Measurements from ENCODE around the gene CDH10. TPM values are rescaled to one million over a fixed set of nuclear protein-coding genes. Genes with fewer than 3 reads are reported as not detected.

The CDH10 gene
- total RNA-seq, 1 donor from 2014 or later: not detected

DNA sequence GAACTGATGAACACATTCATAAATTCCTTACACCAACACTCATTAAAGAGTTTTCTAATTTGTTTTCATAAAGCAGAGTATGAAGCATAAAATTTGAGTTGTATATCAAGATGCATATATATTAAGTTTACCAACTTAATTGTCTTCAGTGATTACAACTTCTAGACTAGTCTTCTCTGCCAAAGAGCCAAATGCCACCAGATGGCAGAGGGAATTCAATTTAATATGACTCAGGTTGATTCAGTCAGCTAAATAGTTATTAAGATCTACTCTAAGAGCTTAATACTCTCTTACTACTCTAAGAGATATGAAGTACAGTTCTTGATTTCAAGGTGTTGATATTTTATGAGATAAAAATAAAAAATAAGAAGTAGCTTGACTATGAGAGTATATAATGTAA, 53.4 kb downstream of the CDH10 start:
- H3K4me1 ChIP-seq: no peaks in the 10 kb centered on the region
- TF ChIP-seq, protein P1, sequence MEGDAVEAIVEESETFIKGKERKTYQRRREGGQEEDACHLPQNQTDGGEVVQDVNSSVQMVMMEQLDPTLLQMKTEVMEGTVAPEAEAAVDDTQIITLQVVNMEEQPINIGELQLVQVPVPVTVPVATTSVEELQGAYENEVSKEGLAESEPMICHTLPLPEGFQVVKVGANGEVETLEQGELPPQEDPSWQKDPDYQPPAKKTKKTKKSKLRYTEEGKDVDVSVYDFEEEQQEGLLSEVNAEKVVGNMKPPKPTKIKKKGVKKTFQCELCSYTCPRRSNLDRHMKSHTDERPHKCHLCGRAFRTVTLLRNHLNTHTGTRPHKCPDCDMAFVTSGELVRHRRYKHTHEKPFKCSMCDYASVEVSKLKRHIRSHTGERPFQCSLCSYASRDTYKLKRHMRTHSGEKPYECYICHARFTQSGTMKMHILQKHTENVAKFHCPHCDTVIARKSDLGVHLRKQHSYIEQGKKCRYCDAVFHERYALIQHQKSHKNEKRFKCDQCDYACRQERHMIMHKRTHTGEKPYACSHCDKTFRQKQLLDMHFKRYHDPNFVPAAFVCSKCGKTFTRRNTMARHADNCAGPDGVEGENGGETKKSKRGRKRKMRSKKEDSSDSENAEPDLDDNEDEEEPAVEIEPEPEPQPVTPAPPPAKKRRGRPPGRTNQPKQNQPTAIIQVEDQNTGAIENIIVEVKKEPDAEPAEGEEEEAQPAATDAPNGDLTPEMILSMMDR (IDR thresholded peaks at IDR 0.05; ENCODE audit: borderline replicate concordance): no peak
- H3K27ac ChIP-seq (replicated peaks): no peak overlapping the region
- no peaks in the 10 kb centered on the region for H3K27me3 ChIP-seq (ENCODE audit: low read depth)
- H3K36me3 ChIP-seq: no peaks in the 10 kb centered on the region
- no peak for DNase-seq
- no peaks in the 10 kb centered on the region for H3K9me3 ChIP-seq (replicated peaks)
- no peak overlapping the region for H3K4me3 ChIP-seq
- intact Hi-C loops (cut with micrococcal nuclease): no loop called here

DNA sequence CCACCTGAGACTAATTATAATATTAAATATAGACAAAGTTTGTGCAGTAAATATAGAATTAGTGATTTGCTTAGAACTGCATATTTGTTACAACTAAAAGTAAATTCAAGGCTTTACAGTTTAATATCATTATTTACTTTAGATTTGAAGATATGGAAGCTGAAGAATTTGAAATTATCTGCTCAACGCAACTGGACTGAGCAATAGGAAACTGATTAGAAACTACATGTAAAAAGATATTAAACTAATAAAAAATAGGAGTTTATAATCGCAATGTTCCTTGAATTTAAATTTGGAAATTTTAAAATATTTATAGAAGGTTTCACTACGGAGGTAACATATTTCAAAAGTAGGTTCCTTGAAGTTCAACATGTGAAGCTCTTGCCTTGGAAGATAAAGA, 55.2 kb downstream of the CDH10 start:
- H3K4me1 ChIP-seq: no peaks in the 10 kb centered on the region
- H3K27ac ChIP-seq (replicated peaks): no peak overlapping the region
- intact Hi-C loops (cut with micrococcal nuclease): no loop called here
- H3K27me3 ChIP-seq (ENCODE audit: low read depth): no peaks in the 10 kb centered on the region
- no peaks in the 10 kb centered on the region for H3K36me3 ChIP-seq
- TF ChIP-seq, protein P1 (IDR thresholded peaks at IDR 0.05; ENCODE audit: borderline replicate concordance): no peak
- DNase-seq: no peak
- no peak overlapping the region for H3K4me3 ChIP-seq
- no peaks in the 10 kb centered on the region for H3K9me3 ChIP-seq (replicated peaks)

DNA sequence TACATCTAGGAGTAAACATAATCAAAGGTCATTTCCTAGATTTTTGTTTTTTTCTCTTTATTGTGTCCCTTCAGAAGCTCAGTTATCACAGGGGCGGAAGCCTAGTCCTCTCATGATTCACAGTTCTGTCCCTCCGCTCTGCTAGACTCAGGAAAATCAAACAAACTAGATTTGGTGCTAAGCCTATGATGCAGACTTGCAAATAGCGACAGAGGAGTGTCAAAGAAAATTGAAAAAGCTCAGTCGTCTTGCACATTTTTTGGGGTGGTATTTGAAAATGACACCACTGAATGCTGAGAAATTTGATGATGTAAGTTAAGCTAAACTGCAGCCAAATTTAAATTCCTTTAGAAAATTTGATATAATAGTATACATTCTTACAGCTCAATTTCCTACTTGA, 59.0 kb downstream of the CDH10 start:
- no peaks in the 10 kb centered on the region for H3K9me3 ChIP-seq (replicated peaks)
- intact Hi-C loops (cut with micrococcal nuclease): no loop called here
- no peak for DNase-seq

DNA sequence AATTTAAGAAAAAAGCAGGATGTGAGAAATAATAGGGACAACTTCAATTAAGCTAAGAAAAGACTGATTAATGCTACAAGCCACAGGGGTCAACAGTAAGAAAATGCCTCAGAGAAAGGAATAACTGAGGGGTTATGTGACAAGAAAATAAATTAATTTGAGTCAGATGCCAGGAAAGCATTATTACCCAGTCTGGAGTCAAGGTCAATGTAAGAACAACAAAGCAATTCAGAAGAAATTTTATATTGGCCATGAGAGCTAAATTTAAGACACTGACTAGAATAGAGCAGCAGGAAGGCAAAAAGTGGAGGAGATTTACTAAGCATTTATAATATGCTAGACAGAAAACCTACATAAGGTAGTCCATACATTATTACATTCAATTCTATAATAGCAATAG, 73.5 kb downstream of the CDH10 start:
- Histone ChIP-seq H3K27me3 (ENCODE audit: low read depth) (no peaks in the 10 kb centered on the region), H3K27ac (replicated peaks) (no peak overlapping the region), H3K4me3 (no peak overlapping the region), H3K9me3 (replicated peaks) (no peaks in the 10 kb centered on the region), H3K36me3 (no peaks in the 10 kb centered on the region), H3K4me1 (no peaks in the 10 kb centered on the region)
- intact Hi-C loops (cut with micrococcal nuclease): no loop called here
- TF ChIP-seq, protein P1 (IDR thresholded peaks at IDR 0.05; ENCODE audit: borderline replicate concordance): no peak
- no peak for DNase-seq

More for the DNA sequence above, 59.0 kb downstream of the CDH10 start:
- TF ChIP-seq, protein P1 (IDR thresholded peaks at IDR 0.05; ENCODE audit: borderline replicate concordance): no peak
- H3K36me3 ChIP-seq: no peaks in the 10 kb centered on the region
- H3K4me1 ChIP-seq: no peaks in the 10 kb centered on the region
- no peaks in the 10 kb centered on the region for H3K27me3 ChIP-seq (ENCODE audit: low read depth)
- H3K4me3 ChIP-seq: no peak overlapping the region
- H3K27ac ChIP-seq (replicated peaks): no peak overlapping the region

DNA sequence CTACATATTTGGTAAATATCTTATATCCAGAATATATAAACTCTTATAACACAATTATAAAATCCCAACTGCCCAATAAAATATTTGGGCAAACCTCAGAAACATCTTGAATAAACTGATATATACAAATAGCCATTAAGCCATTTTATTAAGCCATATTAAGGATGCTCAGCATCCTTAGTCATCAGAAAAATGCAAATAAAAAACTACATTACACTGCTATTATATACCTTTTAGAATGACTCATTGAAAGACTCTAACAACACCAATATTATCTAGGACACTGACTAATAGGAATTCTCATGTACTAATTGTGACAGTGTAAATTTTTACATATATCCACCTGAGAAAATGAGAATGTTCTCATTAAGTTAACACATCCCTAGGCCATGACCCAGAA, 77.8 kb downstream of the CDH10 start:
- TF ChIP-seq, protein P1 (IDR thresholded peaks at IDR 0.05; ENCODE audit: borderline replicate concordance): no peak
- no peak overlapping the region for H3K27ac ChIP-seq (replicated peaks)
- H3K9me3 ChIP-seq (replicated peaks): no peaks in the 10 kb centered on the region
- intact Hi-C loops (cut with micrococcal nuclease): no loop called here
- H3K4me1 ChIP-seq: no peaks in the 10 kb centered on the region
- no peak overlapping the region for H3K4me3 ChIP-seq
- no peak for DNase-seq
- no peaks in the 10 kb centered on the region for H3K36me3 ChIP-seq
- H3K27me3 ChIP-seq (ENCODE audit: low read depth): no peaks in the 10 kb centered on the region

DNA sequence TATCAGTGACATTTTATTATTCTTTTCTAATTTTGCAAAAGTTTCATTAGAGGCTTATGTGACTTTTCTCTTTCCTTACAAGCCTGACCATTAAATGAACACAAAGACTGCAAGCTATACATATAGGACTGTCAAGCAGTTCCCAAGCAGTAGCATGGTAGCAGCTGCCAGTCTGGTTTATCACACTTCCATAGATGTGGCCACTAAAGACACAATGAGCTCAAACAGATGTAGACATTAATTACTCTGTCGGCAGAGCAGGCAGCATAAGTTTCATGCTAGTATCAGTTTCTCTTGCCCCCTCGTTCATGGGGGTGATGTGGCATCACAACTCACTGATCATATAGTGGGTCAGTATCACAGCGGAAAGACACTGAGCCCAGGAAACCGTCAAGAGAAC, 89.5 kb downstream of the CDH10 start:
- H3K9me3 ChIP-seq (replicated peaks): no peaks in the 10 kb centered on the region
- DNase-seq: no peak
- no peak overlapping the region for H3K4me3 ChIP-seq
- no peaks in the 10 kb centered on the region for H3K4me1 ChIP-seq
- no peak overlapping the region for H3K27ac ChIP-seq (replicated peaks)
- no peaks in the 10 kb centered on the region for H3K27me3 ChIP-seq (ENCODE audit: low read depth)
- no peaks in the 10 kb centered on the region for H3K36me3 ChIP-seq
- TF ChIP-seq, protein P1 (IDR thresholded peaks at IDR 0.05; ENCODE audit: borderline replicate concordance): no peak
- intact Hi-C loops (cut with micrococcal nuclease): no loop called here

Data from left ventricle myocardium inferior (tissue), 1 donor.